K562 (cell line): Measurements from ENCODE around the gene MTF1. TPM values are rescaled to one million over a fixed set of nuclear protein-coding genes. Genes with fewer than 3 reads are reported as not detected.

Experiments
- CTBP1 ChIP-seq: fragments of 450-650 bp; IDR thresholded peaks from 2 replicates; pipeline ENCODE4 v1.6.1; 2016; ENCODE audit warnings: borderline replicate concordance
- EGR1 ChIP-seq: fragments of 450-650 bp; conservative IDR thresholded peaks from 2 replicates; pipeline ENCODE4 v1.6.1; 2017; ENCODE audit warnings: mild to moderate bottlenecking
- FOXJ2 ChIP-seq: fragments of 200-800 bp; sonication (Bioruptor generic); IDR thresholded peaks from 2 replicates; pipeline ENCODE4 v1.6.1; 2016; ENCODE audit warnings: missing genetic modification characterization, missing compliant biosample characterization
- FOXJ3 ChIP-seq: sonication (generic); formaldehyde crosslinking; IDR thresholded peaks from 2 replicates; pipeline ENCODE4 v1.4.0; 2020; ENCODE audit warnings: mild to moderate bottlenecking, missing genetic modification reagents
- GATAD2A ChIP-seq: fragments of 450-650 bp; IDR thresholded peaks from 2 replicates; pipeline ENCODE4 v1.6.1; 2017
- HEY1 ChIP-seq: fragments of 250-450 bp; sonication (Bioruptor Pico); IDR thresholded peaks from 2 replicates; pipeline ENCODE4 v1.5.0; 2020; ENCODE audit warnings: mild to moderate bottlenecking, moderate library complexity, borderline replicate concordance
- KDM2B ChIP-seq: fragments of 250-450 bp; sonication (Bioruptor Pico); IDR thresholded peaks from 2 replicates; pipeline ENCODE4 v1.8.0; 2021; ENCODE audit warnings: mild to moderate bottlenecking, moderate library complexity
- KLF6 ChIP-seq: fragments of 250-450 bp; sonication (Bioruptor Pico); IDR thresholded peaks from 2 replicates; pipeline ENCODE4 v1.4.0; 2020; ENCODE audit warnings: mild to moderate bottlenecking, moderate library complexity, borderline replicate concordance
- POLR2G ChIP-seq: fragments of 200-400 bp; formaldehyde crosslinking; IDR thresholded peaks from 2 replicates; pipeline ENCODE4 v1.6.1; 2017; ENCODE audit warnings: low read depth, mild to moderate bottlenecking, antibody characterized with exemption, low read length, moderate library complexity
- RFX1 ChIP-seq: fragments of 450-650 bp; IDR thresholded peaks from 2 replicates; pipeline ENCODE4 v1.6.1; 2016; ENCODE audit warnings: mild to moderate bottlenecking, moderate library complexity
- TOE1 ChIP-seq, 2 experiments: fragments of 450-650 bp in 1 of 2; sonication (generic) in 1 of 2; formaldehyde crosslinking in 1 of 2; IDR thresholded peaks; 2 replicates each; pipeline versions ENCODE4 v1.7.1 to v1.8.0; 2016 to 2022; ENCODE audit warnings: borderline replicate concordance in 2 of 2, mild to moderate bottlenecking in 2 of 2, antibody characterized with exemption in 1 of 2, inconsistent platforms in 1 of 2, low read depth in 1 of 2, missing genetic modification reagents in 1 of 2, moderate library complexity in 1 of 2
- TRIM28 ChIP-seq: fragments of 450-650 bp; IDR thresholded peaks from 2 replicates; pipeline ENCODE4 v1.6.1; 2017
- ZNF24 ChIP-seq: fragments of 450-650 bp; IDR thresholded peaks from 2 replicates; pipeline ENCODE4 v1.6.1; 2016
- ZNF324 ChIP-seq: fragments of 250-450 bp; sonication (Bioruptor Pico); IDR thresholded peaks from 2 replicates; pipeline ENCODE4 v1.4.0; 2020; ENCODE audit warnings: mild to moderate bottlenecking
- ZNF644 ChIP-seq: fragments of 200-800 bp; sonication (Bioruptor generic); IDR thresholded peaks from 2 replicates; pipeline ENCODE4 v1.6.1; 2016; ENCODE audit warnings: low read depth, missing genetic modification characterization, missing compliant biosample characterization
- ZNF830 ChIP-seq: fragments of 250-450 bp; sonication (Bioruptor Pico); IDR thresholded peaks from 2 replicates; pipeline ENCODE4 v1.5.0; 2021; ENCODE audit warnings: mild to moderate bottlenecking
- polyA plus RNA-seq, 8 experiments: library from polyadenylated mRNA; depleted of rRNA in 4 of 8; stranded (reverse) in 5 of 8; unstranded in 3 of 8; fragments of >200 nt; fragmentation: Nextera tagmentation in 2 of 8; fragmentation: Illumina TruSeq in 1 of 8; extraction: Ambion mirVana in 2 of 8; extraction: Trizol in 1 of 8; gene quantifications; 2 replicates each; pipeline versions ENCODE4 v1.2.1 to v1.2.3, GENCODE V29; 2011 to 2014; ENCODE audit warnings: inconsistent platforms in 1 of 8, missing spikeins in 1 of 8
- total RNA-seq, 7 experiments: library from RNA; depleted of rRNA in 6 of 7; stranded (reverse); fragments of >200 nt in 6 of 7; fragmentation: Illumina TruSeq in 2 of 7; extraction: Trizol in 2 of 7; gene quantifications; 2 replicates each; pipeline versions ENCODE4 v1.2.1 to v1.2.3, GENCODE V29; 2011 to 2021; ENCODE audit warnings: low replicate concordance in 1 of 7
- TF ChIP-seq, protein P1 (sequence below): fragments of 450-650 bp; formaldehyde crosslinking; IDR thresholded peaks from 2 replicates; pipeline ENCODE4 v1.4.0; 2020; ENCODE audit warnings: mild to moderate bottlenecking, mixed read lengths
- TF ChIP-seq, protein P2 (sequence below): sonication (generic); formaldehyde crosslinking; IDR thresholded peaks from 2 replicates; pipeline ENCODE4 v1.9.0; 2022; ENCODE audit warnings: mild to moderate bottlenecking, missing genetic modification reagents
- TF ChIP-seq, protein P3 (sequence below): fragments of 450-650 bp; conservative IDR thresholded peaks from 2 replicates; pipeline ENCODE4 v1.6.1; 2016; ENCODE audit warnings: missing genetic modification characterization, low read depth, mild to moderate bottlenecking, missing compliant biosample characterization, moderate library complexity
- TF ChIP-seq, protein P4 (sequence below): conservative IDR thresholded peaks from 2 replicates; pipeline ENCODE4 v1.6.1; 2011; ENCODE audit warnings: low read depth, mild to moderate bottlenecking, low read length; ENCODE audit not compliant: control insufficient read depth

MTF1 gene
- total and polyA plus RNA-seq, 9 of the 15 experiments (the other 6 are each of a cell fraction or from before 2014, with no cell fraction given): 1.1 to 12.2 (median 4.3) TPM

DNA sequence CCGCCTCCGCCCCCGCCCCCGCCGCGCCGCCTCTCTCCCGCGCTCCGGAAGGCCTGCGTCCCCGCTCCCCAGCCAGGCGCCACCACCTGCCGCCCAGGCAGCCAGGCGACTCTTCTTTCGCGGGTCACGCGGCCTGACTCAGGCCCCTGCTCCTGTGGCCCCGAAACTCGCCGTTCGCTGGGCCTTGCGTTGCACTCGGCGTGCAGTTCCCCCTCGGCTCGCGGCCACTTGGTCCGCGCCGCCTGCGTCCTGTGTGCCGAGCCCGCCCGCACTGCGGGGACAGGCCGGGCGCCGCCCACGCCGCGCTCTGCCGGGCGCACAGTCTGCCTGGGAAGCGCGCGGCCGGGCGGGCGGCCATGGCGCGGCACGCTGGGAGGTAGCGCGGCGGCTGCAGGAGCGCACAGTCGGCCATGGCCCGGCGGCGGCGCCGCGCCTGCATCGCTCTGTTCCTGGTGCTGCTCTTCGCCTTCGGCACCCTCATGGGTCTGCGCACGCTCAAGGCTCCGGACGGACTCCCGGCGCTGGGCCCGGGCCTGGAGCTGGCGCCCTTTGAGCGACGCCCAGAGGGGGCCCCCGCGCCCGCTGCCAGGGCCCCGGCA lies 65.5 kb downstream of the MTF1 start, which contains the start of gene MANEAL (continued):
- TF ChIP-seq TOE1 (IDR thresholded peaks at IDR 0.05; ENCODE audit: borderline replicate concordance) (no peak), TOE1 (CRISPR knock-in tag; IDR thresholded peaks at IDR 0.05; ENCODE audit: borderline replicate concordance, low read depth) (no peak), TRIM28 (no peak), HEY1 (CRISPR knock-in tag) (no peak), ZNF24 (no peak), ZNF830 (CRISPR knock-in tag) (no peak), EGR1 (peak; percentile 64), POLR2G (peak; percentile 56), GATAD2A (no peak), KDM2B (CRISPR knock-in tag) (no peak), CTBP1 (peak; percentile 93), KLF6 (CRISPR knock-in tag) (no peak), RFX1 (no peak), FOXJ3 (no peak), ZNF324 (CRISPR knock-in tag) (no peak), FOXJ2 (tag) (no peak), ZNF644 (tag) (no peak)
- TF ChIP-seq, protein P1, sequence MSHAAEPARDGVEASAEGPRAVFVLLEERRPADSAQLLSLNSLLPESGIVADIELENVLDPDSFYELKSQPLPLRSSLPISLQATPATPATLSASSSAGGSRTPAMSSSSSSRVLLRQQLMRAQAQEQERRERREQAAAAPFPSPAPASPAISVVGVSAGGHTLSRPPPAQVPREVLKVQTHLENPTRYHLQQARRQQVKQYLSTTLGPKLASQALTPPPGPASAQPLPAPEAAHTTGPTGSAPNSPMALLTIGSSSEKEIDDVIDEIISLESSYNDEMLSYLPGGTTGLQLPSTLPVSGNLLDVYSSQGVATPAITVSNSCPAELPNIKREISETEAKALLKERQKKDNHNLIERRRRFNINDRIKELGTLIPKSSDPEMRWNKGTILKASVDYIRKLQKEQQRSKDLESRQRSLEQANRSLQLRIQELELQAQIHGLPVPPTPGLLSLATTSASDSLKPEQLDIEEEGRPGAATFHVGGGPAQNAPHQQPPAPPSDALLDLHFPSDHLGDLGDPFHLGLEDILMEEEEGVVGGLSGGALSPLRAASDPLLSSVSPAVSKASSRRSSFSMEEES (CRISPR knock-in tag): no peak
- TF ChIP-seq, protein P2, sequence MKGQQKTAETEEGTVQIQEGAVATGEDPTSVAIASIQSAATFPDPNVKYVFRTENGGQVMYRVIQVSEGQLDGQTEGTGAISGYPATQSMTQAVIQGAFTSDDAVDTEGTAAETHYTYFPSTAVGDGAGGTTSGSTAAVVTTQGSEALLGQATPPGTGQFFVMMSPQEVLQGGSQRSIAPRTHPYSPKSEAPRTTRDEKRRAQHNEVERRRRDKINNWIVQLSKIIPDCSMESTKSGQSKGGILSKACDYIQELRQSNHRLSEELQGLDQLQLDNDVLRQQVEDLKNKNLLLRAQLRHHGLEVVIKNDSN (CRISPR knock-in tag): no peak
- TF ChIP-seq, protein P3, sequence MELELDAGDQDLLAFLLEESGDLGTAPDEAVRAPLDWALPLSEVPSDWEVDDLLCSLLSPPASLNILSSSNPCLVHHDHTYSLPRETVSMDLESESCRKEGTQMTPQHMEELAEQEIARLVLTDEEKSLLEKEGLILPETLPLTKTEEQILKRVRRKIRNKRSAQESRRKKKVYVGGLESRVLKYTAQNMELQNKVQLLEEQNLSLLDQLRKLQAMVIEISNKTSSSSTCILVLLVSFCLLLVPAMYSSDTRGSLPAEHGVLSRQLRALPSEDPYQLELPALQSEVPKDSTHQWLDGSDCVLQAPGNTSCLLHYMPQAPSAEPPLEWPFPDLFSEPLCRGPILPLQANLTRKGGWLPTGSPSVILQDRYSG (tag): no peak
- TF ChIP-seq, protein P4, sequence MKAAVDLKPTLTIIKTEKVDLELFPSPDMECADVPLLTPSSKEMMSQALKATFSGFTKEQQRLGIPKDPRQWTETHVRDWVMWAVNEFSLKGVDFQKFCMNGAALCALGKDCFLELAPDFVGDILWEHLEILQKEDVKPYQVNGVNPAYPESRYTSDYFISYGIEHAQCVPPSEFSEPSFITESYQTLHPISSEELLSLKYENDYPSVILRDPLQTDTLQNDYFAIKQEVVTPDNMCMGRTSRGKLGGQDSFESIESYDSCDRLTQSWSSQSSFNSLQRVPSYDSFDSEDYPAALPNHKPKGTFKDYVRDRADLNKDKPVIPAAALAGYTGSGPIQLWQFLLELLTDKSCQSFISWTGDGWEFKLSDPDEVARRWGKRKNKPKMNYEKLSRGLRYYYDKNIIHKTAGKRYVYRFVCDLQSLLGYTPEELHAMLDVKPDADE: 0 out of 2 replicates have a peak, but pooled peaks have one; percentile 10
